ENCODE measurements around the gene EPS15.
"Not testable (repeated sequence)": the region's sequence is repeated elsewhere in the genome, so short reads cannot be mapped to it uniquely, and the experiment has no call there.

The EPS15 gene

GRCh38 chr1:51410568-51411460 is 108.3 kb downstream of the EPS15 start:
- FAIRE-seq: no peak
- no peak for DNase-seq (ENCODE audit: extremely low spot score, insufficient read length, low read depth)

GRCh38 chr1:51409755-51410541 is 109.1 kb downstream of the EPS15 start:
- not testable (repeated sequence) for DNase-seq (ENCODE audit: extremely low spot score, insufficient read length, low read depth); FAIRE-seq

- no peak for FAIRE-seq
- DNase-seq (ENCODE audit: extremely low spot score, insufficient read length, low read depth): no peak
Observed at GRCh38 chr1:51392241-51392640, 126.8 kb downstream of the EPS15 start.

GRCh38 chr1:51390641-51391040 is 128.4 kb downstream of the EPS15 start:
- not testable (repeated sequence) for FAIRE-seq; DNase-seq (ENCODE audit: extremely low spot score, insufficient read length, low read depth)

- FAIRE-seq; DNase-seq (ENCODE audit: extremely low spot score, insufficient read length, low read depth): not testable (repeated sequence)
Observed at GRCh38 chr1:51387288-51387687, 131.8 kb downstream of the EPS15 start.

- FAIRE-seq; DNase-seq (ENCODE audit: extremely low spot score, insufficient read length, low read depth): not testable (repeated sequence)
Observed at GRCh38 chr1:51386259-51386658, 132.8 kb downstream of the EPS15 start.

GRCh38 chr1:51385776-51386175 is 133.3 kb downstream of the EPS15 start:
- no peak for FAIRE-seq
- DNase-seq (ENCODE audit: extremely low spot score, insufficient read length, low read depth): no peak

- DNase-seq (ENCODE audit: extremely low spot score, insufficient read length, low read depth): no peak
- FAIRE-seq: no peak
Observed at GRCh38 chr1:51381964-51382363, 137.1 kb downstream of the EPS15 start.

- DNase-seq (ENCODE audit: extremely low spot score, insufficient read length, low read depth) (no peak), FAIRE-seq (no peak)
Observed at GRCh38 chr1:51380936-51381335, 138.1 kb downstream of the EPS15 start.

- FAIRE-seq: no peak
Observed at GRCh38 chr1:51378871-51379270, 140.2 kb downstream of the EPS15 start.

GRCh38 chr1:51373898-51374297 is 145.2 kb downstream of the EPS15 start:
- DNase-seq (ENCODE audit: extremely low spot score, insufficient read length, low read depth) (no peak), FAIRE-seq (no peak)

More at GRCh38 chr1:51378871-51379270, 140.2 kb downstream of the EPS15 start:
- no peak for DNase-seq (ENCODE audit: extremely low spot score, insufficient read length, low read depth)

GRCh38 chr1:51372561-51372960 is 146.5 kb downstream of the EPS15 start:
- no peak for FAIRE-seq
- no peak for DNase-seq (ENCODE audit: extremely low spot score, insufficient read length, low read depth)

GRCh38 chr1:51369171-51369570 is 149.9 kb downstream of the EPS15 start:
- FAIRE-seq (no peak), DNase-seq (ENCODE audit: extremely low spot score, insufficient read length, low read depth) (no peak)

- DNase-seq (ENCODE audit: extremely low spot score, insufficient read length, low read depth) (no peak), FAIRE-seq (no peak)
Observed at GRCh38 chr1:51365774-51366173, 153.3 kb downstream of the EPS15 start.

- DNase-seq (ENCODE audit: extremely low spot score, insufficient read length, low read depth) (no peak), FAIRE-seq (no peak)
Observed at GRCh38 chr1:51359879-51360278, 159.2 kb downstream of the EPS15 start.

GRCh38 chr1:51355382-51355781 is 163.7 kb downstream of the EPS15 start:
- FAIRE-seq (peak; percentile 5), DNase-seq (ENCODE audit: extremely low spot score, insufficient read length, low read depth) (no peak)

- DNase-seq (ENCODE audit: extremely low spot score, insufficient read length, low read depth) (no peak), FAIRE-seq (no peak)
Observed at GRCh38 chr1:51354416-51354815, 164.7 kb downstream of the EPS15 start.

GRCh38 chr1:51351907-51352306 is 167.2 kb downstream of the EPS15 start:
- DNase-seq (ENCODE audit: extremely low spot score, insufficient read length, low read depth): no peak
- no peak for FAIRE-seq

GRCh38 chr1:51349862-51350261 is 169.2 kb downstream of the EPS15 start:
- DNase-seq (ENCODE audit: extremely low spot score, insufficient read length, low read depth) (no peak), FAIRE-seq (no peak)

- no peak for DNase-seq (ENCODE audit: extremely low spot score, insufficient read length, low read depth)
- FAIRE-seq: no peak
Observed at GRCh38 chr1:51348147-51348527, 170.9 kb downstream of the EPS15 start.

Data from GM18507 (cell line).